Middle frontal gyrus (tissue), 1 donor: ENCODE measurements around the gene DDI2.
"Not testable (repeated sequence)": the region's sequence is repeated elsewhere in the genome, so short reads cannot be mapped to it uniquely, and the experiment has no call there.

Source experiments
- DNase-seq: peaks from one replicate; pipeline ENCODE4 v3.0.0-alpha.2; 2015; ENCODE audit warnings: low spot score; ENCODE audit errors: extremely low spot score

Gene DDI2

DNA sequence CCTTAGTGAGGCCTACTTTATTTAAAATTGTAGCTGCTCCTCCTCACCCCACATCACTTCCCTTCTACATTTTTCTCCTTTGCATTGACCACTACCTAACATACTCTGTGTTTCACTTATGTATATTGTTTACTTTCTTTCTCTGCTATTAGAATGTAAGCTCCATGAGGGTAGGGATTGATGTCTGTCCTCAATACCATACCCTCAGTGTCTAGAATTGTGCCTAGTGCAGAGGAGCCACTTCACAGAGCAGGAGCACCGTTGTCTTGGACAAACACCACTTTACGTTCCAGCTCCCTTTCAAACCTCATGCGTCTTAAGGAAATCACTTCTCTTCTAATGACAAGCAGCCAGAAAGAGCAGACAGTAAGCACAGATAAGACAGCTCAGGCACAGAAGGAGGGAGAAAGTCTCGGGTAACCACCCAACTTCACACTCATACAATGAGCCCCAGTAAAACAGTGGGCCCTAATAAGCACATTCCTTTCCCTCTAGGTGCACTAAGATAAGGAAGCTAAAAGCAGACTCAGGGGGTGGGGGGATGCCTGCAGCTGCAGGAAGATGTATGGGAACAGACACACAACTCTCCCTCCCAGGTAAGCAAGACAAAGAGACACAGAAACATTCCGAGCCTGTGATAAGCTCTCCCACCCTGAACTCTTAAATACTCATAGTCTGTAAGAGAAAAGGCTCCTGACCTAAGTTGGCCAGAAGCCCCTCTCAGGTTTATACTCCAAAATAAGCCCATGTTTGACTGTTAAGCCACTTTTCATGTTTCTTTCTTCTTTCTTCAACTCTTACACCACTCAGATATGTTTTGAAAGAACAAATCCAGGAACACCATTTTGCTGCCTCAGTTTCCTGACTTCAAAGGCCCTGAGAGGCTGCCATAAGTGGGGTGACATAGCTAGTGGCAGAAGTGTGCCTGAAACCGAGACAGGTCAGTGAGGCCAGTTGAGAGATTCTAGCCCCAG is 59.7 kb downstream of the DDI2 start:
- no peak for DNase-seq

DNA sequence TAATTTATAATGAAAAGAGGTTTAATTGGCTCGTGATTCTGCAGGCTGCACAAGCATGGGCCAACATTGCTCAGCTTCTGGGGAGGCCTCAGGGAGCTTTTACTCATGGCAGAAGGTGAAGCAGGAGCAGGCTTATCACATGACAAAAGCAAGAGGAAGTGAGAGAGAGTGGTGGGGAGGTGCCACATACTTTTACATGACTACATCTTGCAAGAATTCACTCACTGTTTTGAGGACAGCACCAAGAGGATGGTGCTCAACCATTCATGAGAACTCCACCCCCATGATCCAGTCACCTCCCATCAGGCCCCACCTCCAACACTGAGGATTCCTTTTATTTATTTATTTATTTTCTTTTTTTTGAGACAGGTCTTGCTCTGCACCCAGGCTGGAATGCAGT is 61.3 kb downstream of the DDI2 start:
- DNase-seq = no peak

GRCh38 chr1:15680131-15680530 is 62.9 kb downstream of the DDI2 start:
- DNase-seq = no peak

DNA sequence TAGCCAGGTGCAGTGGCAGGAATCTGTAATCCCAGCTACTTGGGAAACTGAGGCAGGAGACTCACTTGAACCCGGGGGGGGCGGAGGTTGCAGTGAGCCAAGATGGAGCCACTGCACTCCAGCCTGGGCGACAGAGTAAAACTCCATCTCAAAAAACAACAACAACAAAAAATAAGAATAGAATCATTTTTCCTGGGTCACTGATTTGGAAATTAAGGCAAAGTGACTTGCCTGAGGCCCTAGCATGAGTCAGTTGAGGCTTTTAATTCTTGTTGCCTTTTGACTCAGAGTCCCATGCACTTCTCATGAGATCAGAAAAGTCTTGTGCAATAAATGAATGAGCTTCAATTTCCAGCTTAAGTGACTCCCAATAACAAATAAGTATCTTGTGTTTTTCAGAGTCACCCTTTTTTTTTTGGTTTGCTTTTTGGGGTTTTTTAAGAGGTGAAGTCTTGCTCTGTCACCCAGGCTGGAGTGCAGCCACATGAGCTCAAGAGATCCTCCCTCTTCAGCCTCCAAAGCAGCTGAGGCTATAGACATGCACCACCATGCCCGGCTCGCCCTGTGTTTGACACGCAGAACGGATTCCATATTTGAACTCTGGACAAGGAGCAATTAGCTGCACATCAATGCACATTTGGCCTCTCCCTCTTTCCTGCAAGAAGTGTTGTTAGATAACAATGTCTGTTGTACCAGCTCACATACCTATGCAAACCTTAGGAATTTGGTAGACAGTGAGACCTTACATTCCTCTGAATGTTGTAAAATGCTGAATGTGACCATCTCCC is 63.5 kb downstream of the DDI2 start:
- DNase-seq = no peak

GRCh38 chr1:15681349-15682292 is 64.4 kb downstream of the DDI2 start:
- DNase-seq = no peak

DNA sequence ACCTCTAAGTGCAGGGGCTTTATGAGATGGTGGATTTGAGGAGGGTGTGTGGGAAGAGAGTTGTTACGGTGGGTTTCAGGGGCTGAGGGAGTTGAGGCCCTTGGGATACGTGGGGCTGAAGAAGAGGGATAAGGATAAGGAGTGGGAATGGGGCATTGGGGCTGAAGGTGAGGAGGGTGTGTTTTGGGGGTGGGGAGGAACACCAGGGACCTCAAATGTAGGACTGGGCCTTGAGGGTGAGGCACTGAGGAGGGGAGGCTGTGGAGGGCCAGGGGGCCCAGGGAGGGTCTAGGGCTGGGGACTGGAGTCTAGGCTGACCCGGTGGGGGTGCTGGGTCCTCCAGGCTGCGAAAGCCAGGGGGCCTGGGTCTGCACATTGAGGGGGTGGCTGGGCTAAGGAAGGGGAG is 65.7 kb downstream of the DDI2 start:
- DNase-seq = no peak

DNA sequence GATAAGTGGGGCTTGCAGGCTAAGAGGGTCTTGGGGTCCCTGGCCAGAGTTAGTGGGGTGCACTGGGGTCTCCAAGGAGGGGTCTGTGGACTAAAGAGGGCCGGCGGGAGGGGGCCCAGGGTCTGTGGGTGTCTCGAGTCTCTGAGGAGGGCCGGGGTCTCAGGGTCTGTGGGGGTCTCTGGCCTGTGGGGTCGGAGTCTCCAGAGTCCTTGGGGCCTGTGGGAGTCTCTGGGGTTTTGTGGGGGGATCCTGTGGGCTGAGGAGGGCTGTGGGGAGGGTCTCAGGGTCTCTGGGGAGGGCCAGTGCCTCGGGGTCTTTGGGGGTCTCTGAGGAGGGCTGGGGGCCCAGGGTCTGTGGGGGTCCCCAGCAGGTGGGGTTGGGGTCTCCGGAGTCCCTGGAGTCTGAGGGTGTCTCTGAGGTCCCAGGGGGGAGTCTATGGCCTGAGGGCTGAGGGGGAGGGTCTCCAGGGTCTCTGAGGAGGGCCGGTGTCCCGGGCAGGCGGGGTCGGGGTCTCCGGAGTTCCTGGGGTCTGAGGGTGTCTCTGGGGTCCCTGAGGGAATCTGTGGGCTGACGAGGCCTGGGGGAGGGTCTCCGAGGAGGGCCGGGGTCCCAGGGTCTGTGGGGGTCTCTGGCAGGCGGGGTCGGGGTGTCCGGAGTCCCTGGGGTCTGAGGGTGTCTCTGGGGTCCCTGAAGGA is 66.2 kb downstream of the DDI2 start:
- no peak for DNase-seq

DNA sequence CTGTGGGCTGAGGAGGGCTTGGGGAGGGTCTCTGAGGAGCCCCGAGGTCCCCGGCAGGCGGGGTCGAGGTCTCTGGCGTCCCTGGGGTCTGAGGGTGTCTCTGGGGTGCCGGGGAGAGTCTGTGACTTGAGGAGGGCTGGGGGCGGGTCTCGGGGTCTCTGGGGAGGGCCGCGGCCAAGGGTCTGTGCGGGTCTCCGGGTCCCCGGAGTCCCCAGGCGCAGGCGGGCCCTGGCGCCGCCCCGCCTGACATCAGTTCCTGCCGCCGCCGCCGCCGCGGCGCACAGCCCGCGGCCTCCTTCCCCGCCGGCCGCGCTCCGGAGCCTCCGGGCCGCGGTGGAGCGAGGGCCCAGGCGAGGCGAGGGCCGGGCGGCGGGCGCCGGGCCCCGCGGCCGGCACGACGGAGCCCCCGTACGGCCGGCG is 66.8 kb downstream of the DDI2 start, which contains the start of gene PLEKHM2:
Gene PLEKHM2 (plus strand): TSS at position 279 of the 420 bp plus-strand sequence. CDS start 239 bp downstream, outside the sequence.
- DNase-seq = no peak

DNA sequence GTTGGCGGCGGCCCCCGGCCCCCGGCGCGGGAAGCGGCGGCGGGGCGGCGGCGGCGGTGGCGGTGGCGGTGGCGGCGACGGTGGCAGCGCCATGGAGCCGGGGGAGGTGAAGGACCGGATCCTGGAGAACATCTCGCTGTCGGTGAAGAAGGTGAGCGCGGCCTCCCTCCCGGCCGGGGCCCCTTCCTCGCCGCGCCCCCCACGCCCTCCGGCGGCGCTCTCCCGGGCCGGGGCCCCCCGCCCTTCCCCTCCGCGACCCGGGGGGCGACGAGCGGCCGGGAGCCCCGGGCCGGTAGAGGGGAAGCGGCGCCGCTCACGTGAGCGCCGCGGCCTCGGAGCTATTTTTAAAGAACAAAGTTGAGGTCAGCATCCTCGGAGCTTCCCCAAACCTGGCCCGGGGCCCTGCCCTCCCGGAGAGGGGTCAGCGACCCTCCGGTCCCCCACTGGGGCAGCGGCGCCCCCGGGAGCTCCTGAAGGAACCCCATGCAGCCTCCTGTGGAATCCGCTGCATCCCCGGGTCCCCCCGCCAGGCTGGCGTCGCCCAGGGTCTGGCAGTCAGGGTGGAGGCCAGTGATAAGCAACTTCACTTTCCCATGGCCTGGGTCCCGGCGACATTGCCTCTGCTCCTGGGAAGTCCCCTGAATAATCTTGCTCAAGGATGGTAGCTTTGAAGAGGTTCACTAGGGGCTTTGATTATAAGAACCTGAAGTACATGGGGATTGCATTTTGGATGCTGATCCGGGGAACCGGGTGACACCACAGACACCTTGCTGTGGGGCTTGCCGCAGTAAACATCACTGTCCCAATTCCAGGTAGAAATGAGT is 67.4 kb downstream of the DDI2 start:
- DNase-seq = no peak

GRCh38 chr1:15685820-15686219 is 68.6 kb downstream of the DDI2 start:
- DNase-seq = no peak

DNA sequence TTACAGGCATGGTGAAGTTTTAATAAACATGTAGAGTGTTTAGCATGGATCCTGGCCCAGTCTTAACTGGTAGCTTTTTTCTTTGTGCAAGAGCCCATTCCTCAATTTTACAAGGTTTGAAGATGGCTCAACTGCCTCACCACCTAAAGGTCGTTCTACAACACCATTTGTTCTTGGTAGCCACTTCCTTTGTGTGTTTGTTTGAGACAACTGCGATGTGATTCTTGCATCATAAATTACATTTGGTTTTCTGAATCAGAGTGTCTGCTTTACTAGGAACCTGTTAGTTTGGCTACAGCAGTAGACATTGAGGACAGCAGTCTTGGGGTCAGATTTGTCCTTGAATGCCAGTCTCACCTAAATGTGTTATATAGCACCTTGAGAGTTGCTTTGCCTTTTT is 70.2 kb downstream of the DDI2 start:
- no peak for DNase-seq

GRCh38 chr1:15690317-15690716 is 73.1 kb downstream of the DDI2 start:
- no peak for DNase-seq

DNA sequence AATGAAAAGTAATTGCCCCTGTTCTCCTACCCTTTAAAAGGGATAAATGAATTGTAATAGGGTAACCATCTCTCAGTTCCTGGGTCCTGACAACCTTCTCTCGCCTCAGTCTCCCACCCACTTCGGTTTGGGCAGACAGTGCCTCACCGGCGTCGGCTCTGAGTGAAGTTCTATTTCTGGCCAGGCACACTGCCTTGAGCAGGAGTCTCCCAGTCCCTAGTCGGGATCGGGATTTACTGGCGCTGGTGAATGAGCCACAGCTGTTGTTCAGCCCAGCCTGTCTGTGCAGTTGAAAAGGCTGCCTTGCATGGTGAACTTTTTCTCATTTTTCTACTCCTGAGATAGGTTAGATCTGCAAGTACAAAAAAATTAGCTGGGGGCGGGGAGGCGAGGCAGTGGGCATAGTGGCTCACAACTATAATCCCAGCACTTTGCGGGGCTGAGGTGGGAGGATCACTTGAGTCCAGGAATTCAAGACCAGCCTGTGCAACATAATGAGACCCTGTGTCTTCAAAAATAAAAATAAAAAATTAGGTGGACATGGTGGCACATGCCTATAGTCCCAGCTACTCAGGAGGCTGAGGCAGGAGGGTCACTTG is 74.3 kb downstream of the DDI2 start:
- peak; percentile 8 for DNase-seq

DNA sequence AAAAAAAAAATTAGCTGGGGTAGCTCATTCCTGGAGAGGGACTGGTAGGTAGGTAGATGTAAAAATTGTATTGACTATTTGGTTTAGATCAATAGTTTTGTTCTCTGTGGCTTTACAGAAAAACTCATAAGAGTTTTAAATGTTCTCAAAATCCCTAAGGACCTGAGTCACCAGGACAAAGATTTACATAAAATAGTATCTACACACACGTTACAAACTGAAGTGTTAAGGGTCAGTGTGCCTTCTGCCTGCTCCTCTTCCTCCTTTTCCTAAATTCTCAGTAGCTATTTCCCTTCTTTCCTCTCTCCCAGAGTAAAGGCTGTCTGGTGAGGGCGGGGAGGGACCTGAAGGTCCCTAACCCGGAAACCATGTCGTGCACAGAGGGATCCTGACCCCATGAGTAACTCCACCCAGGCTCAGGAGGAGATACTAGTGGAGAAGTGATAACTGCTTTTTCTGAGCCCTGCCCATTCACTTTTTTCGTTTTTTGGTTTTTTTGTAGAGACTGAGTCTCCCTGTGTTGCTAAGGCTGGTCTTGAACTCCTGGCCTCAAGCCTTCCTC is 74.9 kb downstream of the DDI2 start:
- no peak for DNase-seq

GRCh38 chr1:15693371-15693770 is 76.1 kb downstream of the DDI2 start:
- no peak for DNase-seq

DNA sequence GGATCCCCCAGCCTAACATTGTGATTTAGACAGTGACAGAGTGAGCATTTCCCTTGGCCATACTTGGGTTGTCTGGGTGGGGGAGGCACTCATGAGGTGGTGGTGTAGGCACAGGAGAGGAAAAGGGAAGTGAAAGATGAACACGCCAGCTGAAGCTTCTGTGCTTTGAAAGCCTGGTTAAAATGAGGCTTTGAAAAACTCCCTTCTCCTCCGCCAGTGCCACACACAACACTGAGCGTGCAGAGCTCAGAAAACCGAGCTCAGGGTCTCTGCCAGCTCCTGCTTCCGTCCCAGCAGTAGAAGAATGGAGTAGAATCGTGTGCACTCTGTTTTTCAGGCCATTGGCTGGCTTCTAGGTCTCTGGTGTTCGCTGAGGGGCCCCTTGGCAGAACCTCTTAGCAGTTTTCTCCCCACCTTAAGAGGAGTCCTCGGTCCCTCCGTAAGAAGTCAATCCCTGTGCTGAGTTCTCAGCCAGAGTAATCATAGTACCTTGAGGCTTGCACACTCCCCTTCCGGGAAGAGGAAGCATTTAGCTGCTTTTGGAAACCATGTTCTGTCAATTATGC is 79.8 kb downstream of the DDI2 start:
- DNase-seq = peak; percentile 23

GRCh38 chr1:15698201-15698600 is 80.9 kb downstream of the DDI2 start:
- no peak for DNase-seq

DNA sequence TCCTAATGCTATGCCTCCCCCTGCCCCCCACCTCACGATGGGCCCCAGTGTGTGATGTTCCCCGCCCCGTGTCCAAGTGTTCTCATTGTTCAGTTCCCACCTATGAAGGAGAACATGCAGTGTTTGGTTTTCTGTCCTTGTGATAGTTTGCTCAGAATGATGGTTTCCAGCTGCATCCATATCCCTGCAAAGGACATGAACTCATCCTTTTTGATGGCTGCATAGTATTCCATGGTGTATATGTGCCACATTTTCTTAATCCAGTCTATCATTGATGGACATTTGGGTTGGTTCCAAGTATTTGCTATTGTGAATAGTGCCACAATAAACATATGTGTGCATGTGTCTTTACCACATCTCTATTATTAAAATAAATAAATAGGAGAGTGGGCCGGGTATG is 82.1 kb downstream of the DDI2 start:
- DNase-seq = not testable (repeated sequence)

DNA sequence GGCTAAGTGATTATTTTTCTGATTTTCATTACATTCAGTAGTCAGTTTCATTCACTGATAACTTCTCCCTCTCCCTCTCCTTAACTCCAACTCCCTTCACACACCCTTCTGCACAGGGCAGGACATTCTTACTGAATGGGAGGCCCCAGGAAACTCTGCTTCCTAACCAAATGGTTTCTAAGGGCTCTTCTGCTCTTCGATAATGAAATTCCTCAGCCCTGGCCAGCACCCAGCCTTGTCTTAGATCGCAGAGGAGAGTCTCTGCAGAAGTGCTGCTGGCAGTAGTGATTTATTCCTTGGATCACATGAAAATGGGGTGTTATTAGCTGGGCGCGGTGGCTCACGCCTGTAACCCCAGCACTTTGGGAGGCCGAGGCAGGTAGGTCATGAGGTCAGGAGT is 83.2 kb downstream of the DDI2 start:
- no peak for DNase-seq
